Superior temporal gyrus (tissue), 1 donor: ENCODE results near the gene MYADM.
"Not testable (repeated sequence)": the region's sequence is repeated elsewhere in the genome, so short reads cannot be mapped to it uniquely, and the experiment has no call there.

Source experiments
- DNase-seq: peaks from one replicate; pipeline ENCODE4 v3.0.0-alpha.2; 2016; ENCODE audit errors: extremely low spot score

The MYADM gene

GRCh38 chr19:53868892-53869804 lies 1.5 kb downstream of the MYADM start:
- DNase-seq = no peak

GRCh38 chr19:53869805-53870484 lies 2.3 kb downstream of the MYADM start:
- DNase-seq = not testable (repeated sequence)

- no peak for DNase-seq
Measured at GRCh38 chr19:53870485-53870844, 2.8 kb downstream of the MYADM start.

- DNase-seq = no peak
Measured at GRCh38 chr19:53871454-53871853, 3.8 kb downstream of the MYADM start.

- no peak for DNase-seq
Measured at GRCh38 chr19:53872762-53873161, 5.1 kb downstream of the MYADM start.

GRCh38 chr19:53873773-53874605 lies 6.3 kb downstream of the MYADM start:
- DNase-seq = no peak

GRCh38 chr19:53874606-53874990 lies 6.9 kb downstream of the MYADM start:
- DNase-seq = no peak

- no peak for DNase-seq
Measured at GRCh38 chr19:53875602-53876325, 8.1 kb downstream of the MYADM start.

GRCh38 chr19:53876651-53877224 lies 9.1 kb downstream of the MYADM start:
- no peak for DNase-seq

GRCh38 chr19:53877361-53877766 lies 9.7 kb downstream of the MYADM start:
- DNase-seq = no peak

- DNase-seq = no peak
Measured at GRCh38 chr19:53878776-53879139, 11.1 kb downstream of the MYADM start.

GRCh38 chr19:53879140-53880081 lies 11.7 kb downstream of the MYADM start:
- peak; percentile 91 for DNase-seq

GRCh38 chr19:53880711-53881481 lies 13.2 kb downstream of the MYADM start:
- DNase-seq = no peak

- no peak for DNase-seq
Measured at GRCh38 chr19:53881482-53882390, 14.1 kb downstream of the MYADM start, which contains the start of gene PRKCG. Gene PRKCG (plus strand): TSS chr19:53882197. CDS start chr19:53882495, 298 bp downstream.

GRCh38 chr19:53882391-53883050 lies 14.8 kb downstream of the MYADM start:
- DNase-seq = no peak

GRCh38 chr19:53883231-53883661 lies 15.6 kb downstream of the MYADM start:
- no peak for DNase-seq

GRCh38 chr19:53883741-53884140 lies 16.1 kb downstream of the MYADM start:
- no peak for DNase-seq

- DNase-seq = no peak
Measured at GRCh38 chr19:53884256-53884655, 16.6 kb downstream of the MYADM start.
